Activated T-helper 1 cell treated with Interleukin-2 at 50 U/mL for 16 hours (primary cell): ENCODE measurements around the gene NDST3.

Source experiments
- DNase-seq: peaks from one replicate; pipeline ENCODE4 v3.0.0-alpha.2; 2020; ENCODE audit warnings: low read depth

The NDST3 gene

DNA sequence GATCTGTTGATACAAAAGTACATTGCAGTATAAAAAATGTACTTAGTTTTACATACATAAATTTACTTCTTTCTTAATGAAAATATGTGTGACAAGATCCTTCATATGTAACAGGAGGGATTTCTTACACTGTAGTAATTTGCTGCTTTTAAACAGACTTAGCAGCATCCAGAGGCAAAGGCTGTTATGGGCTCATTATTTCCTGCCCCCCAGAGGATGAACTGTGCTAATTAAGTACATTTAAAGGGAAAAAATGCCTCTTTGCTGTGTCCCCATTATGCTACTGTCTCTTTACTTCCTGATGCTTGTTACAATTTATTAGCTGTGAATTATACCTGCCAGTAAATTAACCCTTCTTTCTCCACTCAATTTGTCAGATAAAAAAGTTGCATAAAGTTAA is 47.1 kb downstream of the NDST3 start:
- no peak for DNase-seq

DNA sequence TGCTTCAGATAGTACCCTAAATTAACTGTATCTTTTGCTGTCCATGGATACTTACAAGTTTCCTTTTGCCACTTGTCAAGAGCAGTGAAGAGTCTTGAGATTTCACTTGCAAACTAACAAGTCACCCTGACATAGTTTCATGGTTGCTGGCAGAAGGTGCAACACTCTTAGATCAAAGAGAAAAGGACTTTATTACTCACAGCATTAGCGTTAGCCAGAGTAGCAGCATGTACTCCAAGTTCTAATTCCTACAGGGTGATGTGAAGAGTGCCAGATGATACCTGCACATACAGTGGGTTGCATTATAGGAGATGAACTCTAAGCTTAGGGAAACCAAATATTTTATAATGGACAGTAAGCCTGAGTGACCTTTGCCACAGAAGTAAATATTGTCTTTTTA is 47.9 kb downstream of the NDST3 start:
- no peak for DNase-seq

DNA sequence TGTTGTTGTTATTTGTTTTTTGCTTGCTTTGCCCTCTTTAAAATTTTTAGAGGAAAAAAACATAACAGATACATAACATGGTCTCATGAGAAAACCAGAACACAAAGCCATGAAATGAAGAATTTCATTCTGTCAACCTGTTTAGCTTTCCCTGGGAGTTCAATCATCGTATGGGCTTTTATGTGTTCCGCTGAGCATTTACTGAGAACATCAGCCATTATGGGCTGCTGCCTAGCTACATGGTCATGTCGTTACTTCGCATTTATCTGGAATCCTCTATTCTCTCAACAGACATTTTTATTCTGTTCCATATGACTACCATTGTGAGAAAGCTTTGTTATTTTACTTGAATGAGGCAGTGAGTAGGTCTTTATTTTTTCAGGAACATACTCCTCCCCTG is 51.4 kb downstream of the NDST3 start:
- DNase-seq: no peak

DNA sequence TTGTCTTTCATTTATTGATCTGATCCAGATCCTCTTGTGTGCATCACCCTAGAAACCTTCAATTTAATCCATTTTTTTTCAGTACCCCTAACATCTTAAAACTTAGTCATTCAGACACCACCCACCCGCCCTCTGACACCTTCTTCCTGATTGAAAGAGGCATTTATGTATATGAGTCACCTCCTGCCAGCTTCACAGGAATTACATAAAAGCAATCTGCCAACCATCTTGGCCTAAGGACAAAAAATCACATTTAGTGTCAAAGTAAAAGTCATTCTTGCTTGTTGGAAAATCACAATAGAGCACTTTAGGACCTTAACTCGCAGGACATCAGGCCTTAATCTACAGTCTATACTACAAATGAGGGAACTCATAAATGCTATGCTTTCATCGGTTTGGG is 52.1 kb downstream of the NDST3 start:
- no peak for DNase-seq

DNA sequence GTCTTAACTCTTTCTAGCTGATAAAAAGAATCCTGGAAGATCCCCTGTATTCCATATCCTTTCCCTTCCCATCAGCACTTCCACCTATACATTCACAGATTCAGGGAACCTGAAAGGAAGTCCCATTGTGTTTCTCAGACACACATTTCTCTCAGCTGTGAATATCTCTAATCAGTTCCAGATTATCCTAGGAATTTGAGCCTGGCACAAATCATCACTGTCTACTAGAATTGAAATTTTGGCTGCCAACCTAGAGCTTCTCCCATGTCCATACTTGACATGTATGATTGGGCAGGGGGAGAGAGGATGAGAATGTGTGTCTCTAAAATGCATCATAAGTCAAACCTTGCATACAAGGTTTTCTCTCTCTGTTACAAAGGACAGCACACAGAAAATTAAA is 53.1 kb downstream of the NDST3 start:
- no peak for DNase-seq

DNA sequence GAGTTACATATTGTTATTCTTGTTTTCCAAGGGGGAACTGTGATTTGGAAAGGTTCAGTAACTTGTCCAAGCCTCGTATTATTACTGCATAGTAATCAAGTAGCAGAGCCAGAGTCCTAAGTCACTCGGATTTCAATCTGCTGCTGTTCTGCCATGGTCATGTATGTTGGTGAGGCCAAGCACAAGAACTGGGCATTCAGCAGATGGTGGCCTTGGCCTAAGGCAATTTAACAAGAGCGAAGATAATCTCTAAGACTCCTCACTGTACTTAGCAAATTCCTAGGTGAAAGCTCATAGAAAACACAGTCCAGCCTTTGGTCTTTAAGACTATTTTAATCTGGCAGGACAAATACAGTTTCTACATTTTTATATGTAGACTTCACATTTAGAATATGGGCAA is 64.8 kb downstream of the NDST3 start:
- no peak for DNase-seq

DNA sequence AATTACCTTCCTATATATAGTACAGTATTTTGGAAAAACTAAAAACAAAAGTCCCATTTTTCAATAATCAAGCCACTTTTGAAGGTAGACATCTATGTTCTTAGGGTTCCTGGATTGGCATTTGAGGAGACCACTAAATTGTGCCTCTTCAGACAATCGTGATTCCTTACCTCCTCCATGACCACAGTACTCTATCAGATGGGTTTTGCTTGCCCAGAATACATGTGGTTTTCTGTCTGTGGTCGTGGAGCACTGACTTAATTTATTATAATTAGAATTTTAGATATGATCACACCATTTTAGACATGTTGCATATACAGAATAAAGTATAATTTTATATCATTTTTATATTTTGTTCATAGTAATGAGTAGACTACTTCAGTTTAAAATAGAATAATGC is 67.9 kb downstream of the NDST3 start:
- DNase-seq: no peak

DNA sequence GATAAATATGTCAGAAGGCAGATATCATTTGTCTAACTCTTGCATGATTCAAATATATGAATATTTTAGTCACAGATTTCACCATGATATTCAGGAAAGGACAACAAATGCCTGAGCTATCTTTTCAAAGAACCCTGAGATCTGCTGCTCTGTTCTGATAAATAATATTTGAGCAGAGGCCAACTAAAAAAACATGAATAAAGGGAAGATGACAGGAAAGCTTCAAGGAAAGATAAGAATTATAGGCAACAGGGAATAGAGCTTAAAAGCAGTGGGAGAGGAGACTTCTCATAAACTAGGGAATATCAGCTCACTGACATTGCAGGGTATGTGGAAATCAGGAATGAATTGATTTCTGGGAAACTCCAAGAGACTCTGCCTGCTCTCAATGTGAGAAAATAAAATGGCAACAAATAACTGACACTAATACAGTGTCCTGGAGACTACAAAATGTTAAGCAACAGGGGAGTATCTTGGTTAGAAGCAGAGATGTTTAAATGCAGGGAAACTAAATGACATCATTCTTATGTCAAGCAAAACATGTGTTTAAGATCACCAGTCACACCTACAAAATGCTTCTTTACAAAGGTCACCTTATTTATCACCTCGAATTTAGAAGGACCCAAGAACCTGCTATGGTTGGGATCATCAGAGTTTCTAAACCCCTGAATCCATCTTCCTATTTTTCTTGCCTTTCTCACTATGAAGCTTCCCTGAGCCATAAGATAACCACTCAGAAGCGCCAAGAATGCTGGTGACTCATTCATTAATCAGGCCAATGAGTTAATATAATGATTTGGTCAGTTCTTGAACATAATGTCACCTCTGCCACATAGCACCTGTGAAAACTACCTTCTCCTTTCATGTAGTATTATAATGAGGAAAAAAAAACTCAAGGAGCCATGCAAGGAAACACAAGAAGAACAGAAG is 78.1 kb downstream of the NDST3 start:
- no peak for DNase-seq

DNA sequence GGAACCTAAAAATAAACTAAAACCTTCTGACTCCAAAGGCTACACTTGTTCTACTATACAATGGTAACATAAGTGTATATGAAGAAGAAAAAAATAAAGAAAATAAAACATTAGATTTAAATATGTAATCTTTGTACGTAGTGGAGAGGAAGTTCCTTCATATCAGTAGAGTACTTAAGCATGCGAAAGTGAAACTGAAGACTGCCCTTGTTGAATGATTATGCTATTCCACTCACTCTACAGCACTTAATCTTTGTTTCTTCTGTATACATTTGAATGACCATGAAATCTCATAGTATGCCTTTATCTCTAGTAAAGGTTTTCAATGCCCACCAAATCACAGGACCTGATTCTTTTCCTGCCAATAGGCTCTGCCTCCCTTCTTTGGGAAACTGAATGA is 78.9 kb downstream of the NDST3 start:
- no peak for DNase-seq

DNA sequence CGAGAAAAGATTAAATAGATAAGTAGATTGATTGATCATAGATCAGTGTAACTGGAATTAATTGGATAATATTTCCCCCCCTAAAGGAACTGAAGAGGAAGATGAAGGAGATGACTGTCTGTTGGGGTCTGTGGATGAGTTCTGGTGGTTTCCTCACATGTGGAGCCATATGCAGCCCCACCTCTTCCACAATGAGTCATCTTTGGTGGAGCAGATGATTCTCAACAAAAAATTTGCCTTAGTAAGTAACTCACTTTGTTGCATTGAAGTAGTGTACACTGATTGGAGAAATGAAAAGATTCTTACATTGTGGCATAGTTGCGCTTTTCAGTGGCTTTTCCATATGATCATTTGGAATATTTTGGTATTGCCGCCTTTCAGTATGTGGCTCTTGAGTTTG is 80.4 kb downstream of the NDST3 start:
- DNase-seq: no peak

DNA sequence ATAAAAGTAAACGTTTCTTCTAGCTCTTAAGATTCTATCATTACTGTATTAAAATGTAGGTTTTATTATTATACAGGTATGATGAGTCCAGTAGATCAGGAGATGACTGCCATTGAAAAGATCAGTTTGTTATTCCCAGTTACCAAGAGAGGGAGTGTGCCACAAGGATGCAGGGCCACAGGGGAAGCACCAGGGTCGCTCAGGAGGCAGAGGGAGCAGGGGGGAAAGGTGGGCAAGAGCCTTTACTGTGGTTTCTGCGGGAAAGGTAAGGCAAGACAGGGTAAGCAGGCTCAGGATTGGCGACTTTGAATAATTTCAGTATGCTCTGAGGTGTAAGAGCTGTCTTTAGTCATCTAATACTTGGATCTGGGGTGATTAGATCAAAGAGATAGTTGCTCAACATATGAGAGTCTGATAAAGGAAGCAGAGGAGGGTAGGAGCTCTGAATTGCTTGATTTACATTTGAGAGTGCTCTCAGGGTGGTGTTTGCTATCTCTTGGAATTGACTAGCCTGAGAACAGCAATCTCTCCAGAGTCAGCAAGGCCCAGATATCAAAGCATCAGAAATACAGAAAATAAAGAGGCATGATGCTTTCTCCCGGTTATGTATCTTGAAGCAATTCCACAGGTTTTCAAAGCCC is 86.0 kb downstream of the NDST3 start:
- DNase-seq: no peak

DNA sequence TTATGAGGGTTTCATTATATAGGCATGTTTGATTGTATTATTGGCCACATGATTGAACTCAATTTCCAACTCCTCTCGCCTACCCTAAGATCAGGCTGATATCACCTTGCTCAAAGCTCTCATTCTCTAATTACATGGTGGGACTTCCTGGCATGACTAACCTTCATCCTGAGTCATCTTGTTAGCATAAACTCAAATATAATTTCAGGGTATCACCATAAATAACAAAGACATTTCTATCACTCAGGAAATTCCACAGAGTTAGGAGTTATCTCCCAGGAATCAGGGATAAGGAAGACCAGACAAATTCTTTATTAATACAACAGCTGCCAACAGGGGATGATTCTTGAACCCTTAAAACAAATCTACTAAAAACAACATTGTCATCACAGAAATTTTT is 90.7 kb downstream of the NDST3 start:
- DNase-seq: no peak

DNA sequence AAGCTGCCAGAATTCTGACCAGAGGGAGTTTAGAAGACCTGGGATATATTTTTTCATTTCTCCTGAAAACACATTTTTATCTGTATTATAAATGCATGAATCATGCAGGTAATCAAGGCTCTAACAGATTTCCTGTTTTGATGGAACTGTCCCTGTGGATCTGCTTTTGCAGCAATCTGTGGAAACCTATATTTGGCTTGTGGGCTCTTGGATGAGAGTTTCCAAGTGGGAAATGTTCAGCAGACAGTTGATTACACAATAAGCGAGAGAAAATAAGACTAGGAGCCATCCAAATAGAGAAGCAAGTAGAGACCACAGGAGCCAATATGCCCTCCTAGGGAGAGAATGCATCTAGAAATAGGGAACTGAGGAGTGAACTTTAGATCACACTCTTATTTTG is 105.0 kb downstream of the NDST3 start:
- no peak for DNase-seq

DNA sequence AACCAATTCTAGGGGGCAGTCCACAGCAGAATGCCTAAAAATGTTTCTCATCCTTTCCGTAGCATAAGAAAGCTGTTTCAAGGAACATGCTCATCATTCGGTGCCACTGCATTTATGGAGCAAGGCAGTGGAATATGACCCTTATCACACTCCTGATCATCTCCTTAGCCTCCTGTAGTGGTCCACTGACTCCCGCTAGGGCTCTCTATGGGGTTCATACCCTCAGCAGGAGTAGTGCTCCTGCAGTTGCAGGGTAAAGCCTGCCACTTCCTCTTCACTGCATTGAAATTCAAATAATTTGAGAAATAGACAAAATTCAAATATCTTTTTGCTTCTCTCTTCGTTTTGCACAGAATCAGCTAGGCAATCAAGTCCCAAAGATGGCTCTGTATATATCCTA is 107.0 kb downstream of the NDST3 start:
- DNase-seq: no peak

DNA sequence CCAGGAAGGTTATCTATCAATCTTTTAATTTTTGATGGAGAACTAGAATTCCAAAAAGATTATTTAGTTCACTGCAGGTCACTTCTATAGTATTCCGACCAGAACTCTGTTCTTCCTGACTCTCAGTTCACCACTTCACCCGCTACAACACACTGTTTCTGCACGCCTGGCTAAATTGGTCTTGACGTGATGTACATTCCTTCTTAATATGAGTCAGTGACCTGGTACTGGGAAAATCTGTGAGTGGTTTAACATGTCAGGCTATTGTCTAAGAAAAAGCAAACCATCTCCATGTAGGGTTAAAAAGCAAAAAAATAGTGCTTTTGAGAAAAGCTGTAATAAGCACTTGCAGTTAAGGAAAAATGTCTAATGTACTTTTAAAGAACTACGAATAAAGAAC is 120.4 kb downstream of the NDST3 start:
- DNase-seq: no peak

DNA sequence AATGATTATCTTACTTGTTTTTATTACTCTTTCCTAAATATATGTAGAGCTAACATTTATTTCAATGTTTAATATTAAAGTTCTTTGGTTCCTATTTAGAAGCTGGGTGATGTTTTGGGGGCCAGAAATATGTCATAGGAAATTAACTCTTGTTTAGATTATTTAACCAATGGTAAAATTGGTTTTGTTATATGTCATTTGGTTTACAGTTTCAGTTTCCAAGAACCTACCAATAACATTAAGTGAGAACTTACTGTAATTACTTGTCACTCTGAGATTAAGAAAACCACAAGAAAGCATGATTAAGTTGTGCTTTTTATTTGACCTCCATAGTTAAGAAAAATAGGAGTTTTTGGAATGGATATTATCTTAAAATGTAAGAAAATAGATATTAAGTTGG is 121.2 kb downstream of the NDST3 start:
- DNase-seq: no peak

DNA sequence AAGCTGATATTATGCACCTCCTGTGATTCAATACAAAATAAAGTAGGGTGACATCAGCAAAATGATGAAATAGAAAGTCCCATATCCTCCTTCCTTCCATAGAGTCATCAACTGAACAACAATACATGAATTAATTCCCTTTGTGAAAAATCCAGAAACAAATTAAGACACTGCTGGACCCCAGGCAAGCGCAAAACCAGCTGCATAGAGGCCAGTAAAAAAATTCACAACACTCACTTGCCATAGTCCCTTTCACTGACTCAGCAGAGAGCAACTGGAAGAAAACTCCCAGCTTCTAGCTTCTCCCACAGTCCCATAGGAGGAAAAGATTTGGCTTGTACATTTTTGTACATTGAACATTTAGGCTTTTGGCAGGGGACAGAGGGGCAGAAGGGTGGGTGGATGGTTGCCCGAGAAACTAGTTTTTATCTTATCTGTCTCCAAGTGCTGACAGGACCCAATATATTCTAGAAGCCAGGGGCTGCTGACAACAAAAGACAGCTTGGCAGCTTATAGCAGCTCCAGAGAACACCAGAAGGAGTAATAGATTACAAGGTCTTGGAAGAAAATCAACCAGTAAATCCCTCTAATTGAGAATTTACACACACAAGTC is 124.6 kb downstream of the NDST3 start:
- no peak for DNase-seq

DNA sequence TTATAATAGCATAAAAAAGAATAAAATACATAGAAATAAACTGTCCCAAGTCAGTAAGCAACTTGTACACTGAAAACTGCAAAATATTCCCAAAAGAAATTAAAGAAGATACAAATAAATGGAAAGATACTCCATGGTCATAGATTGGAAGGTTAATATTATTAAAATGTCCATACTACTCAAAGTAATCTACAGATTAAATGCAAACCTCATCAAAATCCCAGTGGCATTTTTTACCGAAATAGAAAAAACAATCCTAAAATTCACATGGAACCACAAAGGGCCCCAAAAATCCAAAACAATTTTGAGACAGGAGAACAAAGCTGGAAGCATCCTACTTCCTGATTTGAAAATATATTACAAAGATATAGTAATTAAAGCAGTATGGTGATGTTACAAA is 133.0 kb downstream of the NDST3 start:
- no peak for DNase-seq

DNA sequence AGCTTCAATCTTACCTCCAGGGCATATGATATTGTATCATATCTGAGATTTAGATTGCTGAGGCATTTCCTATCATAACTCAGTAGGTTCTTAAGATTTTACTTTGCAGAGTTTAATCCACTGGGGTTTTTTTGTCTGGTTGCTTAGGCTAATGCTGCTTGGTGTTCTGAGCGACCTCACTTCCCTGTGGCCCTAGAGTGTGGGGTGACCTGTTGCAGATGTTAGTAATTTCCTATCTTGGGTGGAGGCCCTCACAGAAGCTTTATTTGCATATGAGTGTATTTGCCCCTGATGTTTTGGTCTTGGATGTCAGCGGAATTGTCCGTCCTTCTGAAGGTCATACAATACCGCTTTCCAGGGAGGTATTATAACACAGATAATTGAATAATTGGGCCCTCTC is 137.1 kb downstream of the NDST3 start:
- DNase-seq: no peak

DNA sequence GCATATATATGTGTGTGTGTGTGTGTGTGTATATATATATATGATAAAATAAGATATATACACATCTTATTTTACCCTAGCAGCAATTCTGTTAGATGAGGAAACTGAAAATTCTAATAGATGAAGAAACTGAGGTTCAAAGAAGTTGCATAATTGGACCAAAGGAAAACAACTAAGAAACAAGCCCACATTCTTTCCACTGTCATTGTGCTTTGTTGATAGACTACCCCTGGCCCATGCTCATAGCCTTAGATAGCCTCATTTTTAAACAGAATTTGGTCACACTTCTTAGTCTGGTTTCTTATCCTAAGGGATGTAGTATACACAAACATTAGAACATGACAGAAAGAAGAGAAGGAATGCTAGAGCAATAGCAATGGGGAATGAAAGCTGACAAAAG is 138.8 kb downstream of the NDST3 start:
- DNase-seq: no peak

DNA sequence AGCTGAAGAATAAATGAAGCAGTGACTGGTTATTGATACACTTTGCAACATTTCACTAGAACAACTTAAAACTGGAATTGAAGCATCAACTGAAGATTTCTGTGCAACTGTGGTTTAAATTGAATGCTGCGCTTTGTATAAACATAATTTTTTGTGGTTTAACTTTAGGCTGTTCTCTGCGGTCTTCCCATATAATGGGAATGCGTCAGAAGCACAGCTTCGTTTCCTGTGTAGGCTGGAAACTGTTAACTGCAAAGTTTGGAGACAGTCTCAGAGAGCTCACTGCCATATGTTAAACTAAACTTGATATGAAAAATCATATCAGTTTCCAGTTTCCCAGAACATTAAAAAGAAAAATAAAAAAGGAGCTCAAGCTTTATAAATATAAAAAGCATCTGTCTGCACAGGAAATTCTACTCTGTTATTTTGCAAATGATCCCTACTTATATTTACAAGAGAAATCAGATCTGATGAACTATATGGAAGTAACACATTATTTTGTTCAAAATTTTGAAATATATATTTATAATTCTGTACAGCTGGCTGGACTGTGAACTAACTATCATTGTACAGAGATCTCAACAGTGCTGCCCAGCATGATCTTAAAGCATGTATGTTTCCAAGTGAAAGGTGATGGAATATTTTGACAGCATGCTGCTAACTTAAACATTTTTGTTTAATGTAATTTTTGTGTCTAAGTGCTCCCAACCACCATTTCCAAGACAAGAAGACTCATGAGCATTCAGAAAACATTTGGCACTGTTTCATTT is 139.9 kb downstream of the NDST3 start:
- no peak for DNase-seq

DNA sequence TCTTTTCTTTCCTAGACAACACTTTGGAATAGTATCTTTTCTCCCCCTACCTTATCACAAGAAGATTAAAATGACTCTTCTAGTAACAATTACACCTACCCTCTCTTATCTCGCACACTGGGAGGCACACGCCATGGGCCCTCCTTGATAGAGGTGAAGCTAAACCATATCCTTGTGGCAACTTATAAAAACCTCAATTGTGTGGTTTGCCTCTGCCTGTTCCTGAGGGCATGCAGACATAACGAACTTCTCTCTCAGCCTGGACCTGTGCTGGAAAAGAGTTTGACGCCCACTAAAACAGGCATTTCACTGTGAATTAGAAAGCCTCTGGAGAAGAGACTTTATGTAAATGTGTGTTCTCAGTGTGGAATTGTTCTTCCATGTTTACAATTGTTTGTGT is 141.2 kb downstream of the NDST3 start:
- no peak for DNase-seq

DNA sequence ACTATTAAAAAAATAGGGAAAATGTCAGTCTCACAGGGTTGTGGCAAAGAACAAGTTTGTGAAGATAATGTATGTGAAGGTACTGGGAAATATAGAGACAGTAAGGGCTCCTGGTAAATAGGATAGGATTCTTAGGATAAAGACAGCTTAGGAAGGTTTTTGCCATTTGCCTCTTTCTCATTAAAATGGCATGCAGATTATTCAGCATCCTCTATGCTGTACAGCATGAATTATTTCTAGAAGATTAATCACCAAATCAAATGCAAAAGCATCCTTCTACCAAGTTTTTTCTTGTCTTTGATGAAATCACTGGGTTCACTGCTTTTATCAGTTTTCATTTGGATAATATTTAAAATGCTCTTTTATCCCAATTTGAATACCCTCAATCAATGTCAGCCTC is 142.8 kb downstream of the NDST3 start:
- no peak for DNase-seq
